GM23338 (cell line): ENCODE results near the gene SORCS2.

Source experiments
- CREB1 ChIP-seq: fragments of 250-450 bp; sonication (Bioruptor Pico); IDR thresholded peaks from 2 replicates; pipeline ENCODE4 v1.5.0; 2020; ENCODE audit warnings: low read depth, mild to moderate bottlenecking, moderate library complexity
- CTCF ChIP-seq, 2 experiments: fragments of 200-600 bp in 1 of 2; sonication (generic) in 1 of 2; conservative IDR thresholded peaks; 2 replicates each; pipeline versions ENCODE4 v1.5.1 to v1.6.1; 2016 to 2017; ENCODE audit warnings: antibody characterized with exemption in 2 of 2, low read depth in 2 of 2, mild to moderate bottlenecking in 2 of 2, moderate library complexity in 1 of 2
- EZH2 ChIP-seq: fragments of 200-600 bp; sonication (generic); IDR thresholded peaks from one replicate; pipeline ENCODE4 v1.8.0; 2017; ENCODE audit warnings: antibody characterized with exemption, mild to moderate bottlenecking, low read depth; ENCODE audit not compliant: unreplicated experiment
- EZH2phosphoT487 ChIP-seq: fragments of 200-600 bp; sonication (generic); IDR thresholded peaks from one replicate; pipeline ENCODE4 v1.8.1; 2018; ENCODE audit warnings: antibody characterized with exemption; ENCODE audit not compliant: unreplicated experiment
- NANOG ChIP-seq: IDR thresholded peaks from 2 replicates; pipeline ENCODE4 v1.6.1; 2016; ENCODE audit warnings: antibody characterized with exemption, borderline replicate concordance
- POLR2AphosphoS5 ChIP-seq: IDR thresholded peaks from 2 replicates; pipeline ENCODE4 v1.6.1; 2016; ENCODE audit warnings: antibody characterized with exemption, low read depth
- REST ChIP-seq: IDR thresholded peaks from one replicate; pipeline ENCODE4 v1.6.1; 2018; ENCODE audit warnings: antibody characterized with exemption; ENCODE audit not compliant: unreplicated experiment
- ZNF462 ChIP-seq: fragments of 250-450 bp; sonication (Bioruptor Pico); IDR thresholded peaks from 2 replicates; pipeline ENCODE4 v1.5.0; 2020; ENCODE audit warnings: mild to moderate bottlenecking, moderate library complexity

GRCh38 chr4:7429069-7429416 lies 236.7 kb downstream of the SORCS2 start:
- TF ChIP-seq CREB1 (CRISPR knock-in tag), result no peak
- no peak for TF ChIP-seq EZH2phosphoT487
- TF ChIP-seq CTCF (conservative IDR thresholded peaks at IDR 0.05; ENCODE audit: low read depth in 2 of 2), result no peak
- no peak for TF ChIP-seq REST
- TF ChIP-seq EZH2, result no peak
- TF ChIP-seq POLR2AphosphoS5, result no peak
- TF ChIP-seq ZNF462, result no peak
- no peak for TF ChIP-seq NANOG
